HL-60/S4 (cell line): ENCODE results near the gene XXYLT1.
"Not testable (repeated sequence)": the region's sequence is repeated elsewhere in the genome, so short reads cannot be mapped to it uniquely, and the experiment has no call there.

Source experiments
- in situ Hi-C: fragments of 300-500 bp; cut with MboI; formaldehyde crosslinking; loops from 2 replicates; pipeline ENCODE4 v1.14.3; 2022; ENCODE audit warnings: low sequenced_read_pairs

XXYLT1 gene

DNA sequence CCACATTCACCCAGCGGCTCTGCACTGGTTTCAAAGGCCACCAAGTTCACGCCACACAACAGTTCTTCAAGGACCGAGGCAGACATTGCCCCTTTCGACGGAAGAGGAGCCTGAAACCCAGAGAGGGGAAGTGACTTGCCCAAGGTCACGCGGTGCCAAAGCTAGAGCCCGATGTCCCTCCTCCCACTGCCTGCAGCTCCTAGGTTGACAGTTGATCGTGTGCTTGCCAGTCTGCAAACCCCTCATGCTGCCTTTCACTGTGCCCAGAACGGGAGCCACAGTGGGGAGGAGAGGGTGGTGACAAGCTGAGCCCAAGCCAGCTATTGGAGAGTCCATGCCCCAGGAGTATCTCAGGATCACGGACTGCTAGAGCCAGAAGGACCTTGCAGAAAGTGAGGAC, 230.9 kb downstream of the XXYLT1 start:
- in situ Hi-C loops: no loop called here

DNA sequence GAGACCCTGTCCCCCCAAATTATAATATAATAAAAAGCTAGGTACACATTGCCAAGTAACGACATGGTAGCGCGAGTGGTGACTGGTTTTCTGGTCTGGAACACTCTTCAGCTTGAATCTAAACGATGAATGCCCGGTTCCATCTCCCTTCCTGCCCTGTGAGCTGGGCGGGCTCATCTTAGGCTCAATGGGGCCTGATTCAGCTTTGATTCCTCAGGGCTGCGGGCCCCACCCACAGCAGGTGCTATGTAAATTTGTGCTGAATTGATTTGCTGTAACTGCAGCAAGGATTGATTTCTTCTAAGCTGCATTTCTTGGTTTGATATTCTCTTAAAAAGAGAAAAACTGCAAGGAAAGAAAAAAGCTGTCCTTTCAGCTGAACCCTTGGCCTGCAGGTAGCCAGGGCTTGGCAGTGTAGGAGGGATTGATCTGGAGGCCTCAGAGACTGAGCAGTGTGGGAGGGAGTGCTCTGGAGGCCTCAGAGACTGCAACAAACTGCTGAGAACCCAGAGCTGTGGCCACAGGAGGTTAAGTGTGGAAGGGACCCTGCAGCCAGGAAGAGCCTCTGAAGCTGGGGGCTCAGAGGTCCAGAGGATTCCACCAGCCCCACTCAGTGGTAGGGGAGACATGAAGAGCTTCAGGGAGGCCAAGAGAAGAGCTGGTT, 231.6 kb downstream of the XXYLT1 start:
- in situ Hi-C loops: no loop called here

DNA sequence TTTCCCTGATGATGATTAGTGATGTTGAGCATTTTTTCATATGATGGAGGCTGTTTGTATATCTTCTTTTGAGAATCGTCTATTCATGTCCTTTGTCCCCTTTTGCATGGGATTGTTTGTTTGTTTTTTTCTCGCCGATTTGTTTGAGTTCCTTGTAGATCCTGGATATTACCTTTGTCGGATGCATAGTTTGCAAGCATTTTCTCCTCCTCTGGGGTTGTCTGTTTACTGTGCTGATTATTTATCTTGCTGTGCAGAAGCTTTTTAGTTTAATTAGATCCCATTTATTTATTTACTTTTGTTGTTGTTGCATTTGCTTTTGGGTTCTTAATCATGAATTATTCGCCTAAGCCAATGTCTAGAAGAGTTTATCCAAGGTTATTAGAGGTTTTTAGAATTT, 232.8 kb downstream of the XXYLT1 start:
- in situ Hi-C loops: no loop called here

DNA sequence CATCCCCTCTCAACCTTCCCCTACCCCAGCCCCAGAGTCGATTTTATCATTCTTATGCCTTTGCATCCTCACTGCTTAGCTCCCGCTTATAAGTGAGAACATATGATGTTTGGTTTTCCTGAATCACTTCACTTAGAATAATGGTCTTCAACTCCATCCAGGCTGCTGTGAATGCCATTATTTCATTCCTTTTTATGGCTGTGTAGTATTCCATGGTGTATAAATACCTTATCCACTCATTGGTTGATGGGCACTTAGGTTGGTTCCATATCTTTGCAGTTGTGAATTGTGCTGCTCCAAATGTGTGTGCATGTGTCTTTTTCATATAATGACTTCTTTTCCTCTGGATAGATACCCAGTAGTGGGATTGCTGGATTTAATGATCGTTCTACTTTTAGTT, 233.4 kb downstream of the XXYLT1 start:
- in situ Hi-C loops: not testable (repeated sequence)

DNA sequence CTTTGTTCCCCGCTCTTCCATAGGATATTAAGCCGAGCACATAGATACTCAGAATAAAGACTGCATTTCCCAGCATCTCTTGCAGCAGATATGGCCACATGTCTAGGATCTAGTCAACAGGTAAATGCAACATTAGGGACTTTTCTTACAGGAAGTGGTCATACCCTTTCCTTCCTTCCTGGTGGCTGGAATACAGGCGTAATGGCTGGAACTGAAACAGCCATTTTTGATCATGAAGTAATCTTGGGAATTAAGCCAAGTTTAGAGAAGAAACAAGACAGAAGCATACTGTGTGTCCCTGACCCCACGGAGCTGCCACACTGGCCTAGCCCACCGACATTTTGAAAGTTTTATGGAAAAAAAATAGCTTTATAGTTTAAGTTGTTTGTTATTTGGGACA, 234.0 kb downstream of the XXYLT1 start:
- in situ Hi-C loops: no loop called here

DNA sequence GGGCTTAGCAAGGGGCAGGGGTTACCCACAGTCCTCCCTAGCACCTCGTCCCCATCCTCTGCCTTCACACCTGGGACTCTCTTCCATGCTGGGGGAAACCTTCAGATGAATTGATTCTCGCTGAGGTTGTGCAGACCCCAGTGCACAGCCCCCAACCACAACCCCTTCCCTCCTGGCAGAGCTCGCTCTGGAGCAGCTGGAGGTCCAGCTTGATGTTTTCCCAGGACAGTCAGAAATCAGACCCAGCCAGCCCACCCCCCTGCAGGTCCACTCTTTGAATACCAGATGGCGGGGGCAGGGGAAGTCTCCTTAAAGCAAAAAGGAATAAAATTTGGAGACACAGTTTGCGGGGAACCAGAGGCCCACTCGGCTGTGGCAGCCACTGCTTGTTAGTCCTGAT, 234.4 kb downstream of the XXYLT1 start:
- in situ Hi-C loops: no loop called here

DNA sequence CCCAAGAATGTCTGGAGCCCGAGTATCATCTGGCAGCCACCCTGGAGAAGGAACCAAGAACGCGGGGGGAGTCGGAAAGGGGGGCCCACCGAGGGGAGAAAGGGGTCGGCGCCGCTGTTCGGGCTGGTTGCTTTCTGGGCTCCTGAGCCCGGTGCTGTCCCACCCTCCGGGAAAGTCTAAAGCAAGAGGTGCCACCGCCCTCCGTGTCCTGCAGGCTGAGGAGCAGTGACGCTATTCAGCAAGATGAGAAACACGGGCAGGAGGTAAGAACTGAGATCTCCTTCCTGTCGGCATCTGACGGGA, 234.8 kb downstream of the XXYLT1 start:
- in situ Hi-C loops: no loop called here

DNA sequence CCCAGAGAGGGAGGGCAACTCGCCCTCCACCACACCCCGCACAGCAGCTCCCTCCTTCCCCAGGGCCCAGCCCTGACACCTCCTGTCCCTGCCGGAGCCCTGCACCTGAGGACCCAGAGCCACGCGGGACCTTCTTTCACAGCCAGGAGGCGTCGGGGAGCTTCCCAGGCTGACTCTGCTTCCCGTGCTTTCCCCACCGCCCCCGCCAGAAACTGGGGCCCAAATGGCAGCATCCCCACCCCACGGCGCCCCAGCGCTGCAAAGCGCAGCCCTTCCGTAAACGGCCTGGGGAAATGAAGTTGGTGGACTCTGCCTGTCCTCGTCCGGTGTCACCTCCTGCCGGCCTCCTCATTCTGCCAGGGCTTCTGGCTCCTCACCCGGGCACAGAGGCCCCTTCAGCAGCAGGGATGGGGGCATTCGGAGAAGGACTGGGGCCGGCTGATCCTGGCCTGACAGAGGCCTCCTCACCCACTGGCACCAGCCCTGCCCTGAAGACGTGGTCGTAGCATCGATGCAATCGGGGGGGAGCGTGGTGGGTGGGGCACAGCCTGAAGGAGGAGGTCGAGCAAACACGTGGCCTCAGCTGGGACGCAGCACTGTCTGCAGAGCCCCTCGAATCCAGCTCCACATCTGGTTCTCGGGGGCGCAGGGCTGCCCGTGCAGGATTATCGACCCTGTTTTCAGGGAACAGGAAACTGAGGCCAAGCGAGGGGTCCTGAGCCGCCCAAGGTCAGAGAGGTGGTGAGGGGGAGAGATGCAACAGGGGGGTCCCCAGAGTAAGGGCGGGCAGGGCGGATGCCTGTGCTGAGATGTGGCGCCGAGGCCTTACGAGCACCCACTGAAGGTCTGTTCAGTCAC, 235.4 kb downstream of the XXYLT1 start:
- in situ Hi-C loops: no loop called here

DNA sequence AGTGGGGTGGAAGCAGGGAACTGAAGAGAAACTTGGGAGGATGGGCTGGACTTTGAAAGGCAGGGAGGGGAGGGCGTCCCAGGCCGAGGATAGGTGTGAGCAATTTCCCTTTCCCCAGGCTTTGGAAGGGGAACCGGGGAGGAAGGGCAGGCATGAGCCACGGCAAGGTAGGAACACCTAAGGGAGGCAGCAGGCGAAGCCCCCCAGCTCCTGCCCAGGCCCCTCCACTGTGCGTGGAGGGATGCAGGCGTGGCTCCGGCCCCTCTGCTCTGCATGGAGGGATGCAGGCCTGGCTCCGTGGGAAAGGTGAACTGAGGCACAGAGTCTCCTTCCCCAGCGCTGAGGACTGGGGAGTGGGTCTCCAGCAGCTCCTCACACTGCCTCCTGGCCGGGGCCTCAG, 236.4 kb downstream of the XXYLT1 start:
- in situ Hi-C loops: no loop called here

DNA sequence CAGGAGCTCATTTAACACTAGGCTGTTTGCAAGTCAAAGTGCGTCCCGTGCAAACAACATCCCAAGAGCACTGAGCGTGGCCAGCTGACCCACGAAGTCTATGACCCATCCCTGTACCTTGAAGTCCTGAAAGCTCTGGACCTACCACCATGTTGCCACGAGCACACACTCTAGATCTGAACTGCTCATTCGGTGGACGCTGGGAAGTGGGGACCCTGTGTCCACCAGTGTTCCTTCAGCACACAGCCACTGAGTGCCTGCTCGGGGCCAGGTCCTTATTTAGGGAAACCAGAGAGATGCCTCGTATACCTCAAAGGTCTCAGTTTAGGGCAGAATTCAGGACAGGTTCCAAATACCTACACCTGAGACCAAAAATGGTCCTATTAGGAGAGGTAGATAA, 236.9 kb downstream of the XXYLT1 start:
- in situ Hi-C loops: no loop called here

DNA sequence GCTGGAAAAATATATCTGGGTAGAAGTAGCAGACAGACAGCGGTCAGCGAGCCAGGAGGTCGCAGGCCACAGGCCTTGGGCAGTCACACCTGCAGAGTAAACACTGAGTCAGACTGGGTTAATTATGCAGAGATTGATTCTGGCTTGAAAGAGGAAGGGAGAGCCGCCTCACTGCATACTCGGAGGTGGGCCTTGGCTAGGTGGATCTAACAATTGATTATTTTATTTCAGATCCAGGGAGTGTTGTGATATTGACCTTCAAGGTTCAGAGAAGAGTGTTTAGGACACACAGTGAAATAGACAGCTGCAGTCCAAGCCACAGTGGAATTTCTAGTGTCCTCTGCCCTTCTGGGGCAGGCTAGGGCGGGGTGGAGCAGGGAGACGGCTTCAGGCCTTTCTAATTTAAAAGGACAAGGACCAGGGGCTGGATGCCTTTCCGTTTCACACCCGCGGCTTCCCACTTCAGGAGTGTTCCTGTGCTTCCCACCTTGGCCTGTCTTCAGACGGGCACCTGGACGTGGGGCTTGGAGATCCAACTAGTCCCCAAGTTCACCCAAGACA, 237.3 kb downstream of the XXYLT1 start:
- in situ Hi-C loops: no loop called here

DNA sequence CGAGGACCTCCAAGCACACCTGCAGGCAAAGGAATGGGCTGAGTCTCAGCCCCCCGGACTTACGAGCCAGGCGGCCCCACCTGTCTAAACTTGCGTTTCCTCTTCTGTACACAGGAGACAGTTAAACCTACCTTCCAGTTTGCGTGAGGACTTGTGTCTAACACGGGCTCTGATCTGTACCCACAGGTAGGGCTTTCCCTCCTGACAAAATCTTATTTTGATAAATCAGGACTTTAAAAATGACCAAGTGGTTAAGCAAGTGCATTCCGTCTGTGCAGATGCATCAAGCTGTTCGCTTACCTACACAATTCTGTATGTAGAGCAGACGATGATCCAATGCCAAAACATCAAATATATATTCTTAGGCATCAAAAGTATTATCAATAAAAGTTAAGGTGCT, 238.0 kb downstream of the XXYLT1 start:
- in situ Hi-C loops: no loop called here

DNA sequence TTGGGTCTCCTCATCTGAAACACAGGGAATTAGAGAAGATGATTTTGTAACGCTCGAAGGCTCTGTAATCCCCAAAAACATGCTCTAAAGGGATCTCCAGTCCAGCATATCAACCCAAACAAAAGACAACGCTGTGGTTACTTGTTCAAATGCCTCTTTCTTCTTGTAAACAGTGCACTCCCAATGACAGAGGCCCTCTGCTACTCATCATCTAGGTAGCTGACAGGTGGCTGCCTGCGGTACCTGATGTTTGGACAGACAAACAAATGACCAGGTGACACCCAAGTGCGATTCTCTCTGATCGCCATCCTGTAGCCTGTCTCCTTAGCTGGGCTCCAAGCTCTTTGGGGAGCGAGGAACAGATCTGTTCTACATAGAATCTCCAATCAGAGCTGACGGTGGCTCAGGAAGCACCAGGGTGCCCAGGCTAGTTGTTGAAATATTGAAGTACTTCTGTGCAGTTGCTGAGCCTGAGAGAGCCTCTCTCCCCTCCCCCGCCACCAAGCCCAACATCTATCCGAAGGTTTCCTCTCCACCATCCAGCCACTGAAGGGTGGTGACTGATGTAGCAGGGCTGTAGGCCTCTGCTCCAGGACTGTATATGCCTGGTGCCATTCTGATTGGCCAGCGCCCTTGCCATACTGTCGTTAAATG, 238.7 kb downstream of the XXYLT1 start:
- in situ Hi-C loops: no loop called here

DNA sequence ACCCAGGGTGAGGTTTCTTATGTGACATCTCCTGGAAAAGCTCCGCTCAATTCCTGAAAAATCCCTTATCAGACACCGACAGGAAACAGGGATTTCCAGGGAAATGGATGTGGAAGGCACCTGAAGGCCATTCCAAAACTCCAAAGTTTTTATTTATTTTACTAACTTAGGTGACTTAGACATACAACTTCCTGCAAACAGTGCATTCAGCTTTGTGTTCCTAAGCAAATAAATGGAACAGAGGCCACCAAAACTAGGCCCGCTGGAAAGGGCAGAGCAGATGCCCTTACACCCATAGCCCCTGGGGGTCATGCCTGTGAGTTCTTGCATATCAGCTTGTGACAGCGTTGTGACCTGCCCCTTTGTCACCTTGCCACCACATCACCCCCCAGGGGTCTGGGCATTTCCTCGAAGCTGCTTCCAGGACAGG, 239.4 kb downstream of the XXYLT1 start:
- in situ Hi-C loops: no loop called here

DNA sequence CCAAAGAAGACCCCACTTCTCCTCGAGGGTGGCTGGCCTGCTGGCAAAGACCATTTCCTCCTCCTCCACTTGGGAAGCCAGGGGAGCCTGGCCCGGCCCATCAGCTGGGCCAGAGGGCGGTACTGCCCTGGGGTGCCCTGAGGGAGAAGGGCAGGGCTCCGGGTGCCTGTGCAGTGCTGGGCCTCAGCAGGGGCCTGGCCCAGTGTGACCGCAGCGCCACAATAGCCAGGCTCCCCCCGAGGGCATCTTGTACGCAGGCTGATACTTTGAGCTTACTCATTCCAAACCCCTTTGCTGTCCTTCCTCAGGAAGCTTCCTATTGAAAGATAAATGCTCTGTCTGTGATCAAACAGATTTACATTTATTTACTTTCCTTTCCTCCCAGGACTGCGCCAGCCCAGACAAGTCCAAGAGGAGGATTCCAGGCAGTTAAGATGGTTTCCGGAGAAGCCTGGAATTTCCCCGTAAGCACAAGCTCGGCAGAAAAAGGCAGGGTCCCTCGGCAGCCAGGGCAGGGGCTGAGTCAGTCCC, 240.1 kb downstream of the XXYLT1 start:
- in situ Hi-C loops: no loop called here

DNA sequence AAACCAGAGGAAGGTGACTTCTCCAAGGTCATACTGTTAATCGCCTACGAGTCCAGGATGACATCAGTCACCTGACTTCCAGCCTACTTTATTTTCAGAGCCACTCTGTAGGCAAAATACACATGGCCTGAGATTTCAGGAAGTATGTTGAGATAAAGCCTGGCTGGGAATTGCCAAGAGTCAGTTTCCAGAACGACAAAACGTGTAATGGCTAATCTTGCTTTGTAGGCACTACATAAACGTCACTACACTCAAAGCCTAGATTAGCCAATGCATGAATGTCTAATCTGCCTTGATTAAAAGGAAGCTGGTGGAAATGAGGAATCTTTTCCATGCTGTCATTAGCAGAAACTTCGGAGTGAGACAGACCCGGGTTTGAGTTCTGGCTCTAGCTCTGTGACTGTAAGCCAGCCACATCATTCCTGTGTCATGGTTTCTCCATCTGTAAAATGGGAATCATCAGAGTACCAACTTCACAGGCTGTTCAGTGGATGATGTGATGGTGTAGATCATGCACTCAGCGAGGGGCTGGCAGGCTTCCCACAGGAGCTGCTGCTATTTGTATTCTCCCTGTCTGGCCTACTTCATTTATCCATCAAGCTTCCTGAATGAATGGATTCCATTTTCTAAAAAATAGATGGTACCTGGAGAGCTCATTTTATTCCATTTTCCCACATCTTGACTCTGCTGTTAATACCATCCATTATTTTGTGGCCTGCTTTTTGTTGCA, 241.9 kb downstream of the XXYLT1 start:
- in situ Hi-C loops: no loop called here

DNA sequence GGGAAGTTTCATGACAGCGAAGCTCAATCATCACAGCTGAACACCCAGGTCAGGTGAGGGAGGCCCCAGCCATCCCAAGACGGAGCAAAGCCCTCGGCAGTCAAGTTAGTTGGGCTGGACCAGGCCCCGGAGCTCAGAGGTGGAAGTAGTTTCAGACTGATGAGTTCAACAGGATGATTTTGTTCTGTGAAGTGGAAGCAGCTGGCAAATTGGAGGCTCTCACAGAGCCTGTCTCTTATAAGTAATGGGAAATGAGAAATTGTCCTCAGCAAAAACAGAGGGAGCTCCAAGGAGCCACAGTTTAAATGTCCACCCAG, 245.1 kb downstream of the XXYLT1 start:
- in situ Hi-C loops: no loop called here

DNA sequence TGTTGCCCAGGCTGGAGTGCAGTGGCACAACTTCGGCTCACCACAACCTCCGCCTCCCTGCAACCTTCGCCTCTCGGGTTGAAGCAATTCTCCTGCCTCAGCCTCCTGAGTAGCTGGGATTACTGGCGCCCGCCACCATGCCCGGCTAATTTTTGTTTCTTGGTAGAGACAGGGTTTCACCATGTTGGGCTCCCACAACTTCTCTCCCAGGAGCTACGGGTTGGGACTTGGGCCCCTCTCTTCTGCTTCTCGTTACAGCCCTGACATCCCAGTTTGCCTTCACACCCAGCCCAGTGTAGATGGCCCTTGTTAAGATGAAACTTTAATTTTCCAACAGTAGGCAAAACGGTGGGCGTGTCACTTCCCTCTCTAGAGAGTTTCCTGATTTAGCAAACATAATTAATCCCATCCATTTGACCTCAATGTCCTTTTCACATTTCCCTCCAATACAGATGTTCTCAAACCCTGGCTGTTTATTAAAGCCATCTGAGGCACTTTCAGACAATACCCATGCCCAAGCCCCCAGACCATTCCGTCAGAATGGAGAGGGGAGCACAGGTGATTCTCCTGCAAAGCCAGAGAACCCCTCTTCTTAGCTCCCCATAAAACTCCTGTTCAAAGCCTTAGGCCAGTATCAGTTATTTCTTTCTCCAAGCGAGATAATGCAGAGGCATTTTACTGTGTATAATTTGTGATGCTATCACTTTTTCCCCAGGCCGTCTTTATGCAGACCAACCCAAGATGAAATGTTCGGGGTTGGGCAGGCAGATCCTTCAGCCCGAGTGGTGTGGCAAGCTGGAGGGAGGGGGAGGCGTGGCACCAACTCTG, 245.7 kb downstream of the XXYLT1 start:
- in situ Hi-C loops: no loop called here

DNA sequence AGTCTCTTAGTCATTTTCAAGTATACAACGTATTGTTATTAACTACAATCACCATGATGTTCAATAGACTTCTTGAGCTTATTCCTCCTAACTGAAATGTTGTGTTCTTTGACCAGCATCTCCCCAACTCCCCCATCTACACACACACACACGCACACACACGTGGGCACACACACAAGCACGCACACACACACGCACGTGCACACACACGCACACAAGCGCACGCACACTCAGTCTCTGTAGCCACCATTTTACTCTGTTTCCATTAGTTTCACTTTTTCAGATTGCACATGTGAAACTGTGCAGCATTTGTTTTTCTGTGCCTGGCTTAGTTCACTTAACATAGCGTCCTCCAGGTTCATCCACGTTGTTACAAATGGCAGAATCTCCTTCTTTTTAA, 247.0 kb downstream of the XXYLT1 start:
- in situ Hi-C loops: no loop called here

DNA sequence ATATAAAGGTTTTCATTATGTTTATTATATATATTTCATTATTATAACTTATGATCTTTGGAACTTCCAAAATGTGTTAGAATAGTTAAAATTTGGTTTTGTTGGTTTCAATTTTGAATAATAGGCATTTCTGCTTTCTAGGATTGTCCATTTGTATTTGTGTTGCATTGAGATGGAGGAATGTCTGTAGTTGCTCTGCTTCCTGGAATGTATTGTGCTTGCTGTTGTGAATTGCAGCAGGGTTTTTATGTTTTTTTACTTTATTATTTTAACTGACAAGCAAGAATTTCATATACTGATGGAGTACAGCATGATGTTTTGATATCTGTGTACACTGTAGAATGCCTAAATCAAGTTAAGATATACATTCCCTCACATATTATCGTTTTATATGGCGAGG, 247.4 kb downstream of the XXYLT1 start:
- in situ Hi-C loops: no loop called here
